Thoracic aorta (tissue), 2 donors: ENCODE results near the gene LETM1. TPM values are rescaled to one million over a fixed set of nuclear protein-coding genes. Genes with fewer than 3 reads are reported as not detected.

Source experiments
- ATAC-seq: fragments of 150-250 bp; one replicate; pipeline ENCODE4 v1.8.0; 2017; ENCODE audit warnings: low read depth; ENCODE audit not compliant: insufficient number of reproducible peaks, low FRiP score
- DNase-seq: peaks from one replicate; pipeline ENCODE4 v3.0.0-alpha.2; 2020; ENCODE audit warnings: low spot score
- H3K27ac ChIP-seq, 2 donors: fragments of 200-600 bp; sonication (generic); 1 replicate in 1 of 2; 2 replicates in 1 of 2; pipeline ENCODE4 v1.5.1; 2016; ENCODE audit warnings: mild to moderate bottlenecking in 2 of 2, moderate library complexity in 2 of 2
- H3K27me3 ChIP-seq: fragments of 200-600 bp; sonication (generic); replicated peaks from 2 replicates; pipeline ENCODE4 v1.6.0; 2016; ENCODE audit warnings: mild to moderate bottlenecking; ENCODE audit not compliant: insufficient read depth
- H3K36me3 ChIP-seq: fragments of 200-600 bp; sonication (generic); one replicate; pipeline ENCODE4 v1.5.1; 2016
- H3K4me1 ChIP-seq, 2 donors: fragments of 200-600 bp; sonication (generic); 1 replicate in 1 of 2; 2 replicates in 1 of 2; pipeline versions ENCODE4 v1.5.1 to v1.6.0; 2016; ENCODE audit warnings: low read depth in 2 of 2, mild to moderate bottlenecking in 1 of 2; ENCODE audit not compliant: control insufficient read depth in 1 of 2
- H3K4me3 ChIP-seq: fragments of 200-600 bp; sonication (generic); 2 replicates; pipeline ENCODE4 v1.5.1; 2016; ENCODE audit warnings: mild to moderate bottlenecking
- H3K9me3 ChIP-seq: fragments of 200-600 bp; sonication (generic); 2 replicates; pipeline ENCODE4 v1.5.1; 2016
- CTCF ChIP-seq: fragments of 200-600 bp; sonication (generic); IDR thresholded peaks from one replicate; pipeline ENCODE4 v1.5.1; 2019; ENCODE audit warnings: antibody characterized with exemption
- total RNA-seq, 2 donors: library from RNA; depleted of rRNA; stranded (reverse); fragments of >200 nt; gene quantifications; one replicate each; pipeline versions ENCODE4 v1.1.0 to v1.2.3, GENCODE V29; 2016

Gene LETM1
- total RNA-seq, 2 donors from 2014 or later: 30.5 to 68.9 TPM

GRCh38 chr4:1802151-1802715 is 53.7 kb downstream of the LETM1 start:
- Histone ChIP-seq H3K27me3 (no peaks in the 10 kb centered on the region), H3K27ac (no peak overlapping the region), H3K4me1 (no peaks in the 10 kb centered on the region), H3K9me3 (no peaks in the 10 kb centered on the region), H3K36me3 (no peaks in the 10 kb centered on the region), H3K4me3 (no peak overlapping the region)
- DNase-seq (no peak), ATAC-seq (no peak)
- no peak for TF ChIP-seq CTCF

- Histone ChIP-seq H3K27ac (no peak overlapping the region), H3K4me1 (no peaks in the 10 kb centered on the region), H3K36me3 (no peaks in the 10 kb centered on the region), H3K27me3 (no peaks in the 10 kb centered on the region), H3K4me3 (no peak overlapping the region), H3K9me3 (no peaks in the 10 kb centered on the region)
- ATAC-seq (no peak), DNase-seq (no peak)
- no peak for TF ChIP-seq CTCF
Measured at GRCh38 chr4:1801286-1801958, 54.5 kb downstream of the LETM1 start.

- no peaks in the 10 kb centered on the region for H3K27me3 ChIP-seq
- no peak for DNase-seq
- TF ChIP-seq CTCF: no peak
- H3K4me3 ChIP-seq: no peak overlapping the region
- no peak for ATAC-seq
- H3K4me1 ChIP-seq: no peaks in the 10 kb centered on the region
- H3K9me3 ChIP-seq: no peaks in the 10 kb centered on the region
- H3K36me3 ChIP-seq: no peaks in the 10 kb centered on the region
- no peak overlapping the region for H3K27ac ChIP-seq
Measured at GRCh38 chr4:1800805-1801204, 55.2 kb downstream of the LETM1 start.

- no peaks in the 10 kb centered on the region for H3K27me3 ChIP-seq
Measured at GRCh38 chr4:1799387-1800375, 56.3 kb downstream of the LETM1 start.

More at GRCh38 chr4:1799387-1800375, 56.3 kb downstream of the LETM1 start:
- no peak overlapping the region for H3K27ac ChIP-seq
- peaks cover 6 to 10% of the 10 kb centered on the region in 2 donors for H3K4me1 ChIP-seq
- no peaks in the 10 kb centered on the region for H3K9me3 ChIP-seq
- TF ChIP-seq CTCF: no peak
- H3K4me3 ChIP-seq: no peak overlapping the region
- DNase-seq: no peak
- no peak for ATAC-seq
- H3K36me3 ChIP-seq: no peaks in the 10 kb centered on the region
